HG03095 (cell line): Measurements from ENCODE around the gene PTPRC.
A peak's percentile ranks its signal among the peaks of the same experiment; 100 is the strongest.

Experiments used
- ATAC-seq: cut with Tn5 transposase; IDR thresholded peaks from one replicate; pipeline ENCODE4 v1.9.1; 2021; ENCODE audit warnings: moderate library complexity; ENCODE audit not compliant: unreplicated experiment

The PTPRC gene

GRCh38 chr1:198619375-198620140 lies 19.3 kb upstream of the PTPRC start:
- ATAC-seq, result no peak

- ATAC-seq, result no peak
Measured at GRCh38 chr1:198620218-198620617, 18.6 kb upstream of the PTPRC start.

- peak; percentile 72 for ATAC-seq
Measured at GRCh38 chr1:198620951-198621824, 17.7 kb upstream of the PTPRC start.

- ATAC-seq, result no peak
Measured at GRCh38 chr1:198622001-198622400, 16.8 kb upstream of the PTPRC start.

GRCh38 chr1:198623752-198624647 lies 14.8 kb upstream of the PTPRC start:
- ATAC-seq, result no peak

GRCh38 chr1:198624648-198624980 lies 14.2 kb upstream of the PTPRC start:
- no peak for ATAC-seq

GRCh38 chr1:198627436-198628066 lies 11.3 kb upstream of the PTPRC start:
- ATAC-seq, result no peak

GRCh38 chr1:198628067-198628455 lies 10.8 kb upstream of the PTPRC start:
- ATAC-seq, result no peak

GRCh38 chr1:198629610-198630009 lies 9.2 kb upstream of the PTPRC start:
- ATAC-seq, result no peak

GRCh38 chr1:198630863-198631262 lies 8.0 kb upstream of the PTPRC start:
- no peak for ATAC-seq

GRCh38 chr1:198631292-198631691 lies 7.5 kb upstream of the PTPRC start:
- no peak for ATAC-seq

- no peak for ATAC-seq
Measured at GRCh38 chr1:198632007-198632406, 6.8 kb upstream of the PTPRC start.

GRCh38 chr1:198633675-198634121 lies 5.1 kb upstream of the PTPRC start:
- ATAC-seq, result no peak

- ATAC-seq, result no peak
Measured at GRCh38 chr1:198635964-198636363, 2.9 kb upstream of the PTPRC start.

- ATAC-seq, result no peak
Measured at GRCh38 chr1:198636391-198636790, 2.4 kb upstream of the PTPRC start.

- no peak for ATAC-seq
Measured at GRCh38 chr1:198637157-198637556, 1.7 kb upstream of the PTPRC start.

- ATAC-seq, result no peak
Measured at GRCh38 chr1:198637916-198638437, 863 bp upstream of the PTPRC start.

- peak; percentile 13 for ATAC-seq
Measured at GRCh38 chr1:198638441-198638840, 399 bp upstream of the PTPRC start.

GRCh38 chr1:198639671-198640143 lies 867 bp downstream of the PTPRC start:
- no peak for ATAC-seq

- no peak for ATAC-seq
Measured at GRCh38 chr1:198640174-198640573, 1.3 kb downstream of the PTPRC start.
